SK-N-SH (cell line): ENCODE measurements around the gene CALD1. TPM values are rescaled to one million over a fixed set of nuclear protein-coding genes. Genes with fewer than 3 reads are reported as not detected.

Experiments used
- CTCF ChIA-PET: fragments of 300-600, 350-600 bp; formaldehyde crosslinking; extraction: SDS; loops from one replicate; lab custom pipeline; 2021; lab: Yijun Ruan, JAX
- POLR2A ChIA-PET: fragments of 350-600 bp; sonication (Branson Sonifier 250); formaldehyde crosslinking; extraction: SDS; loops from one replicate; lab custom pipeline; 2020; ENCODE audit warnings: antibody characterized with exemption, inconsistent platforms; lab: Yijun Ruan, JAX
- DNase-seq: peaks from one replicate; pipeline ENCODE4 v3.0.0; 2012
- H2AFZ ChIP-seq: fragments of 200-600 bp; sonication (generic); 2 replicates; pipeline ENCODE4 v1.8.1; 2016; ENCODE audit warnings: antibody characterized with exemption, mild to moderate bottlenecking, low read depth
- H3F3A ChIP-seq: fragments of 200-600 bp; sonication (generic); replicated peaks from 2 replicates; pipeline ENCODE3; 2016; ENCODE audit warnings: antibody characterized with exemption, mild to moderate bottlenecking; ENCODE audit not compliant: insufficient read depth
- H3K27ac ChIP-seq, 2 experiments: fragments of 200-500 bp in 1 of 2; fragments of 200-600 bp in 1 of 2; sonication (Bioruptor generic) in 1 of 2; sonication (generic), shearing (Covaris generic) in 1 of 2; 2 replicates each; pipeline versions ENCODE4 v1.5.1 to v1.6.1; 2014 to 2016; ENCODE audit warnings: low read depth in 2 of 2, inconsistent platforms in 1 of 2, low read length in 1 of 2, mild to moderate bottlenecking in 1 of 2, mixed read lengths in 1 of 2
- H3K27me3 ChIP-seq: fragments of 200-600 bp; sonication (generic), shearing (Covaris generic); 2 replicates; pipeline ENCODE4 v1.6.1; 2016; ENCODE audit warnings: mixed run types; ENCODE audit not compliant: insufficient read depth
- H3K36me3 ChIP-seq, 2 experiments: fragments of 200-500 bp in 1 of 2; fragments of 200-600 bp in 1 of 2; sonication (Bioruptor generic) in 1 of 2; sonication (generic) in 1 of 2; replicated peaks in 1 of 2; 2 replicates each; pipeline versions ENCODE3 to v1.5.1; 2014 to 2016; ENCODE audit warnings: low read length in 1 of 2, mild to moderate bottlenecking in 1 of 2; ENCODE audit not compliant: insufficient read depth in 2 of 2, control insufficient read depth in 1 of 2
- H3K4me1 ChIP-seq, 2 experiments: fragments of 200-500 bp in 1 of 2; fragments of 200-600 bp in 1 of 2; sonication (Bioruptor generic) in 1 of 2; sonication (generic), shearing (Covaris generic) in 1 of 2; 2 replicates each; pipeline versions ENCODE4 v1.5.1 to v1.6.1; 2014 to 2016; ENCODE audit warnings: low read depth in 1 of 2, low read length in 1 of 2, mixed run types in 1 of 2; ENCODE audit not compliant: insufficient read depth in 2 of 2, control insufficient read depth in 1 of 2
- H3K4me2 ChIP-seq: fragments of 200-600 bp; sonication (generic), shearing (Covaris generic); 2 replicates; pipeline ENCODE4 v1.6.1; 2017; ENCODE audit warnings: mixed run types
- H3K4me3 ChIP-seq, 2 experiments: fragments of 200-500 bp in 1 of 2; fragments of 200-600 bp in 1 of 2; sonication (Bioruptor generic) in 1 of 2; sonication (generic), shearing (Covaris generic) in 1 of 2; 2 replicates each; pipeline versions ENCODE4 v1.5.1 to v1.8.1; 2014 to 2016; ENCODE audit warnings: low read depth in 2 of 2, inconsistent platforms in 1 of 2, low read length in 1 of 2, mild to moderate bottlenecking in 1 of 2, mixed read lengths in 1 of 2, moderate library complexity in 1 of 2
- H3K79me2 ChIP-seq: fragments of 200-600 bp; sonication (generic); 2 replicates; pipeline ENCODE4 v1.8.1; 2017; ENCODE audit warnings: mild to moderate bottlenecking; ENCODE audit not compliant: insufficient read depth
- H3K9ac ChIP-seq: fragments of 200-600 bp; sonication (generic); 2 replicates; pipeline ENCODE4 v1.6.1; 2017; ENCODE audit warnings: mixed run types
- H3K9me2 ChIP-seq: fragments of 200-600 bp; sonication (generic); 2 replicates; pipeline ENCODE4 v1.6.1; 2017; ENCODE audit warnings: mixed run types
- H3K9me3 ChIP-seq: fragments of 200-600 bp; sonication (generic); 2 replicates; pipeline ENCODE4 v1.6.1; 2017; ENCODE audit warnings: mixed run types, mild to moderate bottlenecking, moderate library complexity
- H4K20me1 ChIP-seq: fragments of 200-600 bp; sonication (generic); 2 replicates; pipeline ENCODE4 v1.6.1; 2017; ENCODE audit warnings: mild to moderate bottlenecking, mixed run types; ENCODE audit not compliant: insufficient read depth
- CTCF ChIP-seq: fragments of 200-600 bp; sonication (generic); IDR thresholded peaks from 2 replicates; pipeline ENCODE4 v1.6.1; 2017; ENCODE audit warnings: antibody characterized with exemption, mild to moderate bottlenecking, moderate library complexity
- ELF1 ChIP-seq: IDR thresholded peaks from 2 replicates; pipeline ENCODE4 v1.4.0; 2012
- EP300 ChIP-seq, 2 experiments: IDR thresholded peaks; 2 replicates each; pipeline versions ENCODE4 v1.4.0 to v1.6.1; 2012; ENCODE audit warnings: borderline replicate concordance in 1 of 2, low read depth in 1 of 2, low read length in 1 of 2
- FOSL2 ChIP-seq: IDR thresholded peaks from 2 replicates; pipeline ENCODE4 v1.4.0; 2012; ENCODE audit warnings: low read depth, mild to moderate bottlenecking, moderate library complexity, borderline replicate concordance
- FOXJ3 ChIP-seq: sonication (generic); formaldehyde crosslinking; IDR thresholded peaks from 2 replicates; pipeline ENCODE4 v1.5.1; 2020; ENCODE audit warnings: mild to moderate bottlenecking, missing genetic modification reagents
- FOXM1 ChIP-seq: IDR thresholded peaks from 2 replicates; pipeline ENCODE4 v1.4.0; 2012; ENCODE audit warnings: low read depth, mild to moderate bottlenecking
- GABPA ChIP-seq: IDR thresholded peaks from 2 replicates; pipeline ENCODE4 v1.4.0; 2012; ENCODE audit warnings: low read depth, mild to moderate bottlenecking
- IRF3 ChIP-seq: fragments of 150-350 bp; IDR thresholded peaks from 2 replicates; pipeline ENCODE4 v1.6.1; 2016; ENCODE audit warnings: mild to moderate bottlenecking, low read depth, low read length
- JUND ChIP-seq: IDR thresholded peaks from 2 replicates; pipeline ENCODE4 v1.4.0; 2012
- MXI1 ChIP-seq: IDR thresholded peaks from 2 replicates; pipeline ENCODE4 v1.6.1; 2012; ENCODE audit warnings: mild to moderate bottlenecking, low read depth, low read length, improper control_type of control experiment
- NRF1 ChIP-seq: IDR thresholded peaks from 2 replicates; pipeline ENCODE4 v1.6.1; 2012; ENCODE audit warnings: low read depth, mild to moderate bottlenecking, low read length
- POLR2AphosphoS5 ChIP-seq: IDR thresholded peaks from 2 replicates; pipeline ENCODE4 v1.6.1; 2012; ENCODE audit warnings: low read depth, low read length
- RAD21 ChIP-seq: IDR thresholded peaks from 2 replicates; pipeline ENCODE4 v1.6.1; 2012; ENCODE audit warnings: mild to moderate bottlenecking, low read length
- RXRA ChIP-seq: IDR thresholded peaks from 2 replicates; pipeline ENCODE4 v1.4.0; 2012; ENCODE audit warnings: low read depth, mild to moderate bottlenecking, borderline replicate concordance
- SIN3A ChIP-seq: IDR thresholded peaks from 2 replicates; pipeline ENCODE4 v1.6.1; 2012; ENCODE audit warnings: low read depth, mild to moderate bottlenecking, low read length, moderate library complexity, borderline replicate concordance
- TAF1 ChIP-seq: IDR thresholded peaks from 2 replicates; pipeline ENCODE4 v1.6.1; 2012; ENCODE audit warnings: low read depth, mild to moderate bottlenecking, low read length, moderate library complexity, borderline replicate concordance
- TEAD4 ChIP-seq: IDR thresholded peaks from 2 replicates; pipeline ENCODE4 v1.4.0; 2012; ENCODE audit warnings: mild to moderate bottlenecking, borderline replicate concordance; ENCODE audit not compliant: insufficient read depth
- USF2 ChIP-seq: fragments of 150-350 bp; IDR thresholded peaks from 2 replicates; pipeline ENCODE4 v1.6.1; 2017; ENCODE audit warnings: antibody characterized with exemption, low read length, low read depth, borderline replicate concordance
- YY1 ChIP-seq: IDR thresholded peaks from 2 replicates; pipeline ENCODE4 v1.4.0; 2012; ENCODE audit warnings: low read depth, mild to moderate bottlenecking
- WGBS: methylation state at CpG from one replicate; pipeline ENCODE4 v1.1.6; 2017; ENCODE audit warnings: low lambda C conversion rate; 5-methylcytosine and 5-hydroxymethylcytosine counted together
- polyA plus RNA-seq, 3 experiments: library from polyadenylated mRNA; depleted of rRNA; stranded (reverse); fragments of >200 nt; gene quantifications; 2 replicates each; pipeline ENCODE4 v1.2.3, GENCODE V29; 2012
- TF ChIP-seq, protein P1 (sequence below): IDR thresholded peaks from 2 replicates; pipeline ENCODE4 v1.4.0; 2012; ENCODE audit warnings: low read depth, borderline replicate concordance

Gene CALD1
- polyA plus RNA-seq, 1 of the 3 experiments (the other 2 are of a cell fraction): 299 TPM

DNA sequence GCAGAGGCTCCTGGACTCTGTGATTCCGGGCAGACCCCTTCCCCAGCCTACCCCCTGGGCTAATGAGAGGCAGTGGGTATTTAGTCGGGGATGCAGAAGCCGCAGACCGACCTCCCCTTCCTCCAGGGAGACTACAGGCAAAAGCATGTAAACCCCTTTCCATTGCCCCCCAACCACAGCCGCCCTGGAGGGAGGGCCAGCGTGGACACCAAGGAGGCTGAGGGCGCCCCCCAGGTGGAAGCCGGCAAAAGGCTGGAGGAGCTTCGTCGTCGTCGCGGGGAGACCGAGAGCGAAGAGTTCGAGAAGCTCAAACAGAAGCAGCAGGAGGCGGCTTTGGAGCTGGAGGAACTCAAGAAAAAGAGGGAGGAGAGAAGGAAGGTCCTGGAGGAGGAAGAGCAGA is 167.9 kb downstream of the CALD1 start (continued):
- TF ChIP-seq RAD21 (no peak), CTCF (no peak)

DNA sequence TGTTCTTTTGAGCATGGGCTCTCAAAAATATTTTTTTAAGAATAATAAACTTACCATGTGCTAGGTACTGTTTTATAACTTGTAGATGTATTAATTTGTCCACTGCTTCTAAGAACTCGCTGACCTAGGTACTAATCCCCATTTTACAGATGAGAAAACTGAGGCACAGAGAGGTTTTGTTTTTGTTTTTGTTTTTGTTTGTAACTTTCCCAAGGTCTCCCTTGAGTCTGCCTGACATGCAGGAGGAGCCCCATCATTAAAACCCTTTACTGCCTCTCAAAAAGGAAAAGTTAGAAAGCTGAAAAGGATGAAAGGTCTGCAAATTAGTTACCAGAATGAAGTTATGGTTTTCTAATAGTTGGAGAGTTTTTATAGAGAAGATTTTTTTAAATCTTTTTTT is 168.4 kb downstream of the CALD1 start:
- no peak overlapping the region for H2AFZ ChIP-seq
- H3K4me1 ChIP-seq: peaks cover 0 to 7% of the 10 kb centered on the region in 2 experiments; a peak in 1 of 4 replicates
- no peak for DNase-seq
- H3K4me3 ChIP-seq: no peak overlapping the region
- peaks cover 19% of the 10 kb centered on the region; the same call in 1 of the 2 replicates for H3K79me2 ChIP-seq
- H3F3A ChIP-seq: peaks cover 52% of the 10 kb centered on the region
- POLR2A ChIA-PET: no interaction called here
- H3K9me3 ChIP-seq: no peaks in the 10 kb centered on the region
- H3K9ac ChIP-seq: no peak overlapping the region
- H3K27me3 ChIP-seq: no peaks in the 10 kb centered on the region
- peaks cover 88 to 99% of the 10 kb centered on the region in 2 experiments for H3K36me3 ChIP-seq
- TF ChIP-seq POLR2AphosphoS5: no peak
- TF ChIP-seq MXI1: no peak
- no peak for TF ChIP-seq TAF1
- TF ChIP-seq FOSL2: no peak
- TF ChIP-seq RXRA: no peak
- no peak for TF ChIP-seq EP300 (IDR thresholded peaks at IDR 0.05; ENCODE audit: borderline replicate concordance in 1 of 2, low read depth in 1 of 2, low read length in 1 of 2)
- no peak for TF ChIP-seq YY1
- TF ChIP-seq SIN3A: no peak
- no peak for TF ChIP-seq FOXJ3
- no peak for TF ChIP-seq GABPA
- TF ChIP-seq, protein P1, sequence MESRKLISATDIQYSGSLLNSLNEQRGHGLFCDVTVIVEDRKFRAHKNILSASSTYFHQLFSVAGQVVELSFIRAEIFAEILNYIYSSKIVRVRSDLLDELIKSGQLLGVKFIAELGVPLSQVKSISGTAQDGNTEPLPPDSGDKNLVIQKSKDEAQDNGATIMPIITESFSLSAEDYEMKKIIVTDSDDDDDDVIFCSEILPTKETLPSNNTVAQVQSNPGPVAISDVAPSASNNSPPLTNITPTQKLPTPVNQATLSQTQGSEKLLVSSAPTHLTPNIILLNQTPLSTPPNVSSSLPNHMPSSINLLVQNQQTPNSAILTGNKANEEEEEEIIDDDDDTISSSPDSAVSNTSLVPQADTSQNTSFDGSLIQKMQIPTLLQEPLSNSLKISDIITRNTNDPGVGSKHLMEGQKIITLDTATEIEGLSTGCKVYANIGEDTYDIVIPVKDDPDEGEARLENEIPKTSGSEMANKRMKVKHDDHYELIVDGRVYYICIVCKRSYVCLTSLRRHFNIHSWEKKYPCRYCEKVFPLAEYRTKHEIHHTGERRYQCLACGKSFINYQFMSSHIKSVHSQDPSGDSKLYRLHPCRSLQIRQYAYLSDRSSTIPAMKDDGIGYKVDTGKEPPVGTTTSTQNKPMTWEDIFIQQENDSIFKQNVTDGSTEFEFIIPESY: no peak
- TF ChIP-seq JUND: no peak
- TF ChIP-seq ELF1: no peak
- no peak for TF ChIP-seq USF2
- no peak for TF ChIP-seq IRF3
- TF ChIP-seq FOXM1: no peak
- no peak for TF ChIP-seq TEAD4
- no peak for TF ChIP-seq NRF1
- TF ChIP-seq, all 33 proteins: peak for 0
- Histone ChIP-seq H4K20me1 (no peaks in the 10 kb centered on the region), H3K27ac (no peak overlapping the region), H3K9me2 (no peaks in the 10 kb centered on the region), H3K4me2 (no peak overlapping the region)
- CTCF ChIA-PET: interaction anchor here (0.7 to 1.1 kb wide), 3 partner anchors 248 to 315 kb away, joined by 3 to 5 read pairs (median 4); no protein-coding TSS in a partner anchor
- 97% methylated on average over 1 of the region's 1 CpG for WGBS
